Thoracic aorta (tissue), 2 donors: ENCODE results near the gene GEN1. TPM values are rescaled to one million over a fixed set of nuclear protein-coding genes. Genes with fewer than 3 reads are reported as not detected.

Experiments used
- ATAC-seq: fragments of 150-250 bp; one replicate; pipeline ENCODE4 v1.8.0; 2017; ENCODE audit warnings: low read depth; ENCODE audit not compliant: insufficient number of reproducible peaks, low FRiP score
- DNase-seq: peaks from one replicate; pipeline ENCODE4 v3.0.0-alpha.2; 2020; ENCODE audit warnings: low spot score
- H3K27ac ChIP-seq, 2 donors: fragments of 200-600 bp; sonication (generic); 1 replicate in 1 of 2; 2 replicates in 1 of 2; pipeline ENCODE4 v1.5.1; 2016; ENCODE audit warnings: mild to moderate bottlenecking in 2 of 2, moderate library complexity in 2 of 2
- H3K27me3 ChIP-seq: fragments of 200-600 bp; sonication (generic); replicated peaks from 2 replicates; pipeline ENCODE4 v1.6.0; 2016; ENCODE audit warnings: mild to moderate bottlenecking; ENCODE audit not compliant: insufficient read depth
- H3K36me3 ChIP-seq: fragments of 200-600 bp; sonication (generic); one replicate; pipeline ENCODE4 v1.5.1; 2016
- H3K4me1 ChIP-seq, 2 donors: fragments of 200-600 bp; sonication (generic); 1 replicate in 1 of 2; 2 replicates in 1 of 2; pipeline versions ENCODE4 v1.5.1 to v1.6.0; 2016; ENCODE audit warnings: low read depth in 2 of 2, mild to moderate bottlenecking in 1 of 2; ENCODE audit not compliant: control insufficient read depth in 1 of 2
- H3K4me3 ChIP-seq: fragments of 200-600 bp; sonication (generic); 2 replicates; pipeline ENCODE4 v1.5.1; 2016; ENCODE audit warnings: mild to moderate bottlenecking
- H3K9me3 ChIP-seq: fragments of 200-600 bp; sonication (generic); 2 replicates; pipeline ENCODE4 v1.5.1; 2016
- CTCF ChIP-seq: fragments of 200-600 bp; sonication (generic); IDR thresholded peaks from one replicate; pipeline ENCODE4 v1.5.1; 2019; ENCODE audit warnings: antibody characterized with exemption
- total RNA-seq, 2 donors: library from RNA; depleted of rRNA; stranded (reverse); fragments of >200 nt; gene quantifications; one replicate each; pipeline versions ENCODE4 v1.1.0 to v1.2.3, GENCODE V29; 2016

Gene GEN1
- total RNA-seq, 2 donors from 2014 or later = 3.7 to 4.9 TPM

GRCh38 chr2:17771956-17772355 is 18.0 kb downstream of the GEN1 start:
- H3K27ac ChIP-seq = no peak overlapping the region
- H3K4me1 ChIP-seq = no peaks in the 10 kb centered on the region
- no peak overlapping the region for H3K4me3 ChIP-seq
- no peak for DNase-seq
- no peak for TF ChIP-seq CTCF
- no peaks in the 10 kb centered on the region for H3K9me3 ChIP-seq
- H3K27me3 ChIP-seq = no peaks in the 10 kb centered on the region
- ATAC-seq = no peak
- no peaks in the 10 kb centered on the region for H3K36me3 ChIP-seq

- Histone ChIP-seq H3K4me1 (no peaks in the 10 kb centered on the region), H3K27me3 (no peaks in the 10 kb centered on the region), H3K36me3 (no peaks in the 10 kb centered on the region), H3K4me3 (no peak overlapping the region), H3K27ac (no peak overlapping the region), H3K9me3 (no peaks in the 10 kb centered on the region)
- no peak for TF ChIP-seq CTCF
- ATAC-seq (no peak), DNase-seq (no peak)
These were observed 18.6 kb downstream of the GEN1 start for GRCh38 chr2:17772532-17772931.

GRCh38 chr2:17780546-17780945 is 26.6 kb downstream of the GEN1 start:
- DNase-seq (no peak), ATAC-seq (no peak)
- Histone ChIP-seq H3K9me3 (no peaks in the 10 kb centered on the region), H3K4me3 (no peak overlapping the region), H3K27ac (no peak overlapping the region), H3K27me3 (no peaks in the 10 kb centered on the region), H3K36me3 (no peaks in the 10 kb centered on the region), H3K4me1 (no peaks in the 10 kb centered on the region)
- TF ChIP-seq CTCF = no peak

GRCh38 chr2:17781482-17781881 is 27.5 kb downstream of the GEN1 start:
- TF ChIP-seq CTCF = no peak

GRCh38 chr2:17786727-17787126 is 32.8 kb downstream of the GEN1 start:
- no peak for TF ChIP-seq CTCF
- ATAC-seq (no peak), DNase-seq (no peak)
- Histone ChIP-seq H3K4me3 (no peak overlapping the region), H3K27ac (no peak overlapping the region), H3K36me3 (no peaks in the 10 kb centered on the region), H3K9me3 (no peaks in the 10 kb centered on the region), H3K27me3 (no peaks in the 10 kb centered on the region), H3K4me1 (no peaks in the 10 kb centered on the region)

More at GRCh38 chr2:17781482-17781881, 27.5 kb downstream of the GEN1 start:
- Histone ChIP-seq H3K4me1 (no peaks in the 10 kb centered on the region), H3K36me3 (no peaks in the 10 kb centered on the region), H3K27ac (no peak overlapping the region), H3K9me3 (no peaks in the 10 kb centered on the region), H3K27me3 (no peaks in the 10 kb centered on the region), H3K4me3 (no peak overlapping the region)
- no peak for ATAC-seq
- no peak for DNase-seq
